DMS153 treated with DMSO at 0.1 percent for 48 hours (cell line): ENCODE results near the gene FXYD7.
"Not testable (repeated sequence)": the region's sequence is repeated elsewhere in the genome, so short reads cannot be mapped to it uniquely, and the experiment has no call there.

Experiments
- DNase-seq: peaks from one replicate; lab custom pipeline; 2025; ENCODE audit not compliant: unreplicated experiment; lab: John Stamatoyannopoulos, UW

FXYD7 gene

DNA sequence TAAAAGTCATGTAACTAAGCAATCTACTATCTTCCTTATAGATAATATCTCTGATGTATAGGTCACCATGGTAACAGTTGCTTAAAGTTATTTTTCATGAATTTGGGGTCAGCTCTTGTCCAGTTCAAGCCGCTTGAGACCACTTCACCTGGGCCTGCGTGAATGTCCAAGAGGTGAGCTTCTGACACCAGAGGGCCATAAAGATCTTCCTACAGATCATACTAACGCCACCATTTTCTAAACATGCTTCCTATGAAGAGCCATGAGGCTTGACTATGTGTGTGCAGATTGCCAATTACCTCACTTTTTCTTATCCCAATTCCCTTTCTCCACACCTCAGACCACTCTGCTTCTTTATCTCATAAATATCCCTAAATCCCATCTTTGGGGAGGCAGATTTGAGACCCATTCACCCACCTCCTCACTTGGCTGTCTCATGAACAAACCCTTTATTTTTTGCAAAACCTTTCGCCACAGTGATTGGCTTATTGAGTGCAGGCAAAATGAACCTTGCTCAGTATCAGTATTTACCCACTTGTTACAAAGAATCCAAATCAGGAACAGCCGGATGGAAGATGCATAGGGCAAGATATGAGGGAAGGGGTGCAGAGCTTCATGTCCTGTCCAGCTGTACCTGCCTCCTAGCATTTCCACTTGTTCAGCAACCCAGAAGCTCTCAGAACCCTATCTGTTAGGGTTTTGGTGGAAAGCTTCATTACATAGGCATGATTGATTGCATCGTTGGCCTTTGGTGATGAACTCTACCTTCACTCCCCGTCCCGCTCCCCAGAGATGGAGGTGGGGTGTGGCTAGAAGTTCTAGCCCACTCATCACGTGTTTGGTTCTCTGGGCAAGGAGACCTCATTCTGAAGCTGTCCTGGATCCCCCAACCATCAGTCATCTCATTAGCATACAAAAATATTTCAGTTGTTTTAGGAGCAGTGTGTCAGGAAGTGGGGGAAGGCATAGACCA lies 51.2 kb downstream of the FXYD7 start:
- no peak for DNase-seq

DNA sequence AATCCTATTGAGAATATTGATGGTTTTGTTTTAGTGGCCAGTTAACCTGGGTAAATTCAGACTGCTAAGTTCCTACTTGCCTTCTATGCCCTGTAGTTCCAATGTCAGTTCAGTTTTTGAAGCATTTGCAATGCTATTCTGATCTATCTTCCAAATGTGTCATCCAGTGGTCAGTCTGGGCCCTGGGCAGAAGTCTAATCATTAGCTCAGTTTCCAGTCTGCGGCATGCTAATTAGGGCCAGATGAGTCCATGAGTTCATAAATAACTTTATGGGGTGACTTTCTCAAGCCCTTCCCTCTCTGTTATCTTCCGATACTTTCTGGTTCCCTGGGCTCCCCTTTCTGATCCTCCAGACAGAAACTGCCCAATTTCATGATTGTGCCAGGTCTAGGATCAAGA lies 52.8 kb downstream of the FXYD7 start:
- DNase-seq = no peak

DNA sequence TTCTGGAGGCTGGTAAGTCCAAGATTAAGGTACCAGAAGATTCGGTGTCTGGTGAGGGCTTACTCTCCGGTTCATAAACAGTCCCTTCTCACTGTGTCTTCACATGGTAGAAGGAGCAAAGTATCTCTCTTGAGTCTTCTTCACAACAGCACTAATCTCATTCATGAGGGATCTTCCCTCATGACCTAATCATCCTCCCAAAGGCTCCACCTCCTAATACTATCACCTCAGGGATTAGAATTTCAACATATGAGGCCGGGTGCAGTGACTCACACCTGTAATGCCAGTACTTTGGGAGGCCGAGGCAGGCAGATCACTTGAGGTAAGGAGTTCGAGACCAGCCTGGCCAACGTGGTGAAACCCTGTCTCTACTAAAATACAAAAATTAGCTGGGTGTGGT lies 53.8 kb downstream of the FXYD7 start:
- not testable (repeated sequence) for DNase-seq

DNA sequence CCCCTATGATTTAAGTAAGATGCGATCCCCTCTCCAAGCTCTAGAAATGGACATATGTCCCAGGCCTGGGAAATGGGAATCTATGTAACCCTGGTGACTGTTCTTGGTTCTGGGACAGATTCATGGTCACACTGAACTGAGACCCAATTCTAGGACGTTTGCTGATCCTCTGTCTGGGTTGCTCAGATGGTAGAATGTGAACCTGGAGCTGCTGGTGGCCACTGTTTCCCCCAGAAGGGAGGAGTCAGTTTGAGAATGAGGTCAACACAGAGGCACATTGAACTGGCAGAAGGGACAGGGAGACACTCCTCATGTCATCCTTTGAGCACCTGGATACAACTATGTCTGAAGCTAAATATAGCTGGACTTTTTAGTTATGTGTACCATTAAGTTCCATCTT lies 56.4 kb downstream of the FXYD7 start:
- DNase-seq = no peak

DNA sequence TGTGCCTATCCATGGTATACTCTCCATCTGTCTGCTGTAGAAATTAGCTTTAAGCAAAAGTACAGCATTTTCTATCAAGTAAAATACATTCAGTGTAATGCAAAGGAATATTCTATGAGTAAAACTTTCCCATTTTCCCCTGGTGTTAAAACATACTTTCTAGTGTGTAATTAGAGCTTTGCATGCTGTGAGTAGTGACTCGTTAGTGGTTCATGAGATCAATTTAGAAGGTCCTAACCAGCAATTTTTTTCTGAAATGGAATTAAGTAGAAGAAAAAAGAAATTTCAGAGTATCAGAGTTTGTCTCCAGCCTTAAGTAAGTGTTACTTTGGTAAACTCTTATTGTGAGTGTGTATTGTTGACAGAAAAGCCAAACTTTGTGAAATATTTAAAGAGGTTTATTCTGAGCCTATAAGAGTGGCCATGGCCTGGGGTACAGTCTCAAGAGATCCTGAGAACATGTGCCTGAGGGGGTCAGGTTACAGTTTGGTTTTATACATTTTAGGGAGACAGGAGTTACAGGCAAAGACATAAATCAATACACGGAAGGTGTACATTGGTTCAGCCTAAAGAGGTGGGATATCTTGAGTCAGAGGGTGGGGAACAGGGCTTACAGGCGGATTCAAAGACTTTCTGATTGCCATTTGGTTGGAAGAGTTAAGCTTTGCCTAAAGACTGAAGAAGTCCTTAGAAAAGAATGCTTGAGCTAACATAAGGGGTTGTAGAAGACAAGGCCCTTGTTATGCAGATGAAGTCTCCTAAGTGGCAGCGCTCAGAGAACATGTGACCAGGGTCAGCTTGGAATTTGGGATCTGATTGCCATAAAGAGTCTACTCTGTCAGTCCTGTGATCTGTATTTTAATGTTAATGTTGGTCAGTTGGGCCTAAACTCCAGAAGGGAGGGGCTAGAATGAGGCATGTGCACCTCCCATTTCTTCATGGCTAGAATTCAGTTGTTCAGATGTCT lies 60.0 kb downstream of the FXYD7 start:
- no peak for DNase-seq
